CD4-positive, alpha-beta T cell (primary cell): Measurements from ENCODE around the gene AGAP1. TPM values are rescaled to one million over a fixed set of nuclear protein-coding genes. Genes with fewer than 3 reads are reported as not detected.

Source experiments
- ATAC-seq: fragments of 200-7000 bp; cut with Tn5 transposase; one replicate; pipeline ENCODE4 v1.10.0; 2022; ENCODE audit warnings: mild to moderate bottlenecking; ENCODE audit not compliant: poor library complexity
- CTCF ChIA-PET: fragments of 350-600 bp; sonication (Branson Sonifier 250); formaldehyde crosslinking; loops from one replicate; lab custom pipeline; 2021; ENCODE audit warnings: antibody characterized with exemption, inconsistent platforms; lab: Charles Lee
- POLR2A ChIA-PET: fragments of 350-600 bp; sonication (Branson Sonifier 250); formaldehyde crosslinking; loops from one replicate; lab custom pipeline; 2021; ENCODE audit warnings: antibody characterized with exemption, inconsistent platforms; lab: Charles Lee
- DNase-seq, 14 experiments: peaks; one replicate each; pipeline ENCODE4 v3.0.0-alpha.2; 2013 to 2020; ENCODE audit warnings: mixed read lengths in 2 of 14
- H3K27ac ChIP-seq, 2 donors: one replicate each; pipeline versions ENCODE4 v1.5.1 to v1.7.0; 2013; ENCODE audit warnings: low read length in 2 of 2, low read depth in 1 of 2, mild to moderate bottlenecking in 1 of 2
- H3K27me3 ChIP-seq, 2 experiments: 1 replicate in 1 of 2; 2 replicates in 1 of 2; pipeline versions ENCODE4 v1.6.1 to v1.7.0; 2013; ENCODE audit warnings: low read length in 2 of 2, control low read depth in 1 of 2, mild to moderate bottlenecking in 1 of 2, moderate library complexity in 1 of 2; ENCODE audit not compliant: insufficient read depth in 2 of 2, control insufficient read depth in 1 of 2
- H3K36me3 ChIP-seq: one replicate; pipeline ENCODE4 v1.6.1; 2013; ENCODE audit warnings: low read length, control low read depth; ENCODE audit not compliant: insufficient read depth
- H3K4me1 ChIP-seq: one replicate; pipeline ENCODE4 v1.6.1; 2013; ENCODE audit warnings: low read length, control low read depth; ENCODE audit not compliant: insufficient read depth
- H3K4me3 ChIP-seq: one replicate; pipeline ENCODE4 v1.5.1; 2013; ENCODE audit warnings: mild to moderate bottlenecking, low read length, moderate library complexity
- H3K9me3 ChIP-seq, 2 experiments: 1 replicate in 1 of 2; 2 replicates in 1 of 2; pipeline versions ENCODE4 v1.6.1 to v1.7.0; 2013; ENCODE audit warnings: low read length in 2 of 2, mild to moderate bottlenecking in 2 of 2, control low read depth in 1 of 2, moderate library complexity in 1 of 2; ENCODE audit not compliant: control insufficient read depth in 1 of 2, insufficient read depth in 1 of 2
- H3K27ac Mint-ChIP-seq: one replicate; pipeline ENCODE4 v1.8.0; 2020; ENCODE audit warnings: mixed read lengths
- H3K27me3 Mint-ChIP-seq: one replicate; pipeline ENCODE4 v1.8.0; 2021; ENCODE audit warnings: mixed read lengths
- H3K36me3 Mint-ChIP-seq: one replicate; pipeline ENCODE4 v1.8.0; 2021; ENCODE audit warnings: low read depth, mixed read lengths
- H3K4me1 Mint-ChIP-seq: one replicate; pipeline ENCODE4 v1.8.0; 2021; ENCODE audit warnings: low read depth, mixed read lengths
- H3K4me3 Mint-ChIP-seq: one replicate; pipeline ENCODE4 v1.8.0; 2020; ENCODE audit warnings: mild to moderate bottlenecking, mixed read lengths
- H3K9me3 Mint-ChIP-seq: one replicate; pipeline ENCODE4 v1.8.0; 2020; ENCODE audit warnings: mixed read lengths
- CTCF ChIP-seq: fragments of 200-600 bp; IDR thresholded peaks from one replicate; pipeline ENCODE4 v1.8.0; 2022; ENCODE audit warnings: antibody characterized with exemption, mild to moderate bottlenecking
- intact Hi-C, 2 experiments: fragments of 100-400 bp; cut with DNase I in 1 of 2; cut with micrococcal nuclease in 1 of 2; formaldehyde crosslinking; loops; one replicate each; pipeline versions ENCODE4 v1.15.1 to v1.9.0; 2023 to 2025; cut with DNase I, micrococcal nuclease
- total RNA-seq, 174 experiments: library from RNA in 2 of 174; stranded (reverse) in 2 of 174; gene quantifications; one replicate each; pipeline ENCODE4 v1.2.3 and lab custom pipeline; 2021 to 2026

AGAP1 gene
- total RNA-seq, 2 experiments from 2014 or later = 2.6 to 3.1 TPM

DNA sequence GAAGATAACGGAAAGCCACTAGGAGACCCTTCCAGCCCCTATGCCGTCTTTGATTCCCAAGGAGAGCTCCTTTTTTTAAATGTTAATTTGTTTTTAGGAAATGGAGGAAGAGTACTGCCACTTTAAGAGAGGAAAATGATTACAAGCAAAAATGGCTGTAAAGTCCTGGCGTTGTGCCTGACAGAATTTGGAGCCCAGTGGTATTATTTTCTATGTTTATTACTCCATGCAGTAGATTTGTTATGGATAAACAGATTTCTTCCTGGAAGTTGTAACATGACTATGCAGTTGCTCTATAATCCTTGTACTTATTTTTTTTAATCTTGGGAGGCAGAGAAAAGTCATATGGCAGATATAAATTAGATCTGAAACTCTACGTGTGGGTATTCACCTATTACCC, 533.0 kb downstream of the AGAP1 start:
- TF ChIP-seq CTCF = no peak
- H3K4me3 Mint-ChIP-seq = no peak overlapping the region
- peaks cover 5% of the 10 kb centered on the region for H3K27me3 Mint-ChIP-seq
- H3K9me3 ChIP-seq = peaks cover 0 to 19% of the 10 kb centered on the region in 2 experiments
- H3K4me1 ChIP-seq = no peaks in the 10 kb centered on the region
- POLR2A ChIA-PET = no interaction called here
- no peak overlapping the region for H3K27ac ChIP-seq
- H3K27ac Mint-ChIP-seq = no peak overlapping the region
- DNase-seq = no peak
- intact Hi-C loops = no loop called here
- CTCF ChIA-PET = no interaction called here
- no peaks in the 10 kb centered on the region for H3K9me3 Mint-ChIP-seq
- ATAC-seq = no peak
- H3K36me3 ChIP-seq = no peaks in the 10 kb centered on the region
- H3K4me1 Mint-ChIP-seq = no peaks in the 10 kb centered on the region
- H3K27me3 ChIP-seq = no peaks in the 10 kb centered on the region
- no peaks in the 10 kb centered on the region for H3K36me3 Mint-ChIP-seq
- no peak overlapping the region for H3K4me3 ChIP-seq

DNA sequence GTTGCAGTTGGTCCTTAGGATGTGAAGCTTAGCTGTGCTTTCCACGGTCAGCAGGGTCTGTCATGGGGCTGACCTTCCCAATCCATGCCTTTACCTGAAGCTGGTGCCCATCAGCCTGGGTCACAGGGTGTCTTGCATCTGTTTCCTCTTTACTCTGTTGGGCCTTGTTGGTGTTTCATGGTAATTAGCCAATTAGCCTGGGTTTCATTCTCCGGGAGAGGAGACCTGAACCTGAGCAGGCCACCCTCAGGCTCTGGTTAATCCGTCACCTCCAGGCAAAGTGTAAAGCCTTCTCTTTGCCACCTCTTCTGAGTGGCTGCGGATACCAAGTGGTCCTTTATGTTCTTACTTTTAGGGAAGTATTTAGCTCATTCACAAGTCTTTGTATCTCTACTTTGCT, 534.2 kb downstream of the AGAP1 start:
- Histone ChIP-seq H3K4me3 (no peak overlapping the region), H3K36me3 (no peaks in the 10 kb centered on the region), H3K27ac (no peak overlapping the region), H3K9me3 (peaks cover 0 to 19% of the 10 kb centered on the region in 2 experiments), H3K27me3 (no peaks in the 10 kb centered on the region), H3K4me1 (no peaks in the 10 kb centered on the region)
- DNase-seq (no peak), ATAC-seq (no peak)
- Mint-ChIP-seq H3K27me3 (peaks cover 5% of the 10 kb centered on the region), H3K4me1 (no peaks in the 10 kb centered on the region), H3K27ac (no peak overlapping the region), H3K9me3 (no peaks in the 10 kb centered on the region), H3K36me3 (no peaks in the 10 kb centered on the region), H3K4me3 (no peak overlapping the region)
- POLR2A ChIA-PET = no interaction called here
- intact Hi-C loops = no loop called here
- CTCF ChIA-PET = no interaction called here
- TF ChIP-seq CTCF = no peak

DNA sequence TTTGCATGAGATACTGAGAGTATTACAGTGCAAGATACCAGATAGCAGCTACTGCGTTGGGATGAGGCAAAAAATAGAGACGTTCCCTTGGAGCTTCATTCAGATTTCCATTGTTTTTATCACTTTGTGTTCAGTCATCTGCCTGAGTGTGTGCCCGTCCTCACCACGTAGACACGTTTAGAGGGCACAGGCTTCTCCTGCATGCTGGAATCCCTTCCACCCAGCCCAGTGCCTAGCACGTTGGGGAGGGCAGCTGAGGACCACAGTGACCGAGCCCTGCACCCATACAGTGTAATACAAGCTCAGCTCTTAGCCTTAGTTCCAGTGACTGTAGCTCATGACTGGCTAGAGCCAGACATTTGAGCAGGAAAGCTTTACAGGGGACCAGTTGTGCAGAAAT, 539.6 kb downstream of the AGAP1 start:
- Histone ChIP-seq H3K4me3 (no peak overlapping the region), H3K27ac (no peak overlapping the region), H3K27me3 (no peaks in the 10 kb centered on the region), H3K9me3 (peaks cover 0 to 14% of the 10 kb centered on the region in 2 experiments), H3K36me3 (no peaks in the 10 kb centered on the region), H3K4me1 (no peaks in the 10 kb centered on the region)
- no peaks in the 10 kb centered on the region for H3K36me3 Mint-ChIP-seq
- intact Hi-C loops = no loop called here
- CTCF ChIA-PET = no interaction called here
- no peak overlapping the region for H3K27ac Mint-ChIP-seq
- ATAC-seq (no peak), DNase-seq (no peak)
- no peak overlapping the region for H3K4me3 Mint-ChIP-seq
- no peak for TF ChIP-seq CTCF
- no peaks in the 10 kb centered on the region for H3K4me1 Mint-ChIP-seq
- POLR2A ChIA-PET = no interaction called here
- H3K27me3 Mint-ChIP-seq = peaks cover 14% of the 10 kb centered on the region
- H3K9me3 Mint-ChIP-seq = no peaks in the 10 kb centered on the region
